GM19025 (cell line): ENCODE data around the gene FAM50B.
"Not testable (repeated sequence)": the region's sequence is repeated elsewhere in the genome, so short reads cannot be mapped to it uniquely, and the experiment has no call there.

Experiments used
- ATAC-seq: cut with Tn5 transposase; IDR thresholded peaks from one replicate; pipeline ENCODE4 v1.9.1; 2021; ENCODE audit warnings: mild to moderate bottlenecking, low read depth, moderate library complexity; ENCODE audit not compliant: unreplicated experiment

FAM50B gene

GRCh38 chr6:3844097-3844463 is 5.1 kb upstream of the FAM50B start:
- ATAC-seq = no peak

GRCh38 chr6:3847521-3847920 is 1.7 kb upstream of the FAM50B start:
- ATAC-seq = no peak

- ATAC-seq = no peak
Observed at GRCh38 chr6:3848380-3848779, 793 bp upstream of the FAM50B start.

GRCh38 chr6:3849681-3850450 is 693 bp downstream of the FAM50B start:
- no peak for ATAC-seq

GRCh38 chr6:3850451-3851203 is 1.5 kb downstream of the FAM50B start:
- no peak for ATAC-seq

- ATAC-seq = no peak
Observed at GRCh38 chr6:3851839-3852238, 2.7 kb downstream of the FAM50B start.

GRCh38 chr6:3852391-3852790 is 3.2 kb downstream of the FAM50B start:
- ATAC-seq = no peak

GRCh38 chr6:3855866-3856265 is 6.7 kb downstream of the FAM50B start:
- no peak for ATAC-seq

GRCh38 chr6:3856576-3856975 is 7.4 kb downstream of the FAM50B start:
- no peak for ATAC-seq

- no peak for ATAC-seq
Observed at GRCh38 chr6:3857468-3858456, 8.6 kb downstream of the FAM50B start.

- ATAC-seq = no peak
Observed at GRCh38 chr6:3859878-3860552, 10.8 kb downstream of the FAM50B start.

GRCh38 chr6:3861424-3861823 is 12.3 kb downstream of the FAM50B start:
- no peak for ATAC-seq

- ATAC-seq = no peak
Observed at GRCh38 chr6:3862038-3862437, 12.9 kb downstream of the FAM50B start.

- ATAC-seq = not testable (repeated sequence)
Observed at GRCh38 chr6:3863322-3863721, 14.1 kb downstream of the FAM50B start.

GRCh38 chr6:3865463-3865862 is 16.3 kb downstream of the FAM50B start:
- ATAC-seq = no peak

- no peak for ATAC-seq
Observed at GRCh38 chr6:3867641-3868502, 18.7 kb downstream of the FAM50B start.

GRCh38 chr6:3868544-3868943 is 19.4 kb downstream of the FAM50B start:
- no peak for ATAC-seq

- no peak for ATAC-seq
Observed at GRCh38 chr6:3869284-3869631, 20.1 kb downstream of the FAM50B start.
